Keratinocyte (primary cell): ENCODE data around the gene DPH7.

Source experiments
- CTCF ChIP-seq, 3 experiments: IDR thresholded peaks in 1 of 3; conservative IDR thresholded peaks in 1 of 3; optimal IDR thresholded peaks in 1 of 3; 2 replicates in 2 of 3; 3 replicates in 1 of 3; pipeline versions ENCODE3 to v1.5.1; 2011; ENCODE audit warnings: low read length in 3 of 3, mild to moderate bottlenecking in 3 of 3, moderate library complexity in 2 of 3, control low read depth in 1 of 3, inconsistent platforms in 1 of 3; ENCODE audit not compliant: insufficient read depth in 2 of 3; ENCODE audit errors: extremely low read depth in 1 of 3
- EZH2 ChIP-seq: IDR thresholded peaks from one replicate; pipeline ENCODE4 v1.6.1; 2012; ENCODE audit warnings: inconsistent platforms, mild to moderate bottlenecking, low read length, moderate library complexity

GRCh38 chr9:137621131-137621757 is 42.5 kb upstream of the DPH7 start:
- TF ChIP-seq CTCF (optimal IDR thresholded peaks at IDR 0.05 in 1 of 3, IDR thresholded peaks at IDR 0.05 in 1 of 3, conservative IDR thresholded peaks at IDR 0.05 in 1 of 3; ENCODE audit: extremely low read depth in 1 of 3, insufficient read depth in 2 of 3, low read length in 3 of 3) (peak in 2 of 3 experiments; percentile 27 to 46), EZH2 (no peak)
